Panc1 (cell line): ENCODE results near the gene COL6A3. TPM values are rescaled to one million over a fixed set of nuclear protein-coding genes. Genes with fewer than 3 reads are reported as not detected.

ENCODE experiments used
- ATAC-seq: fragments of 200-7000 bp; cut with Tn5 transposase; 2 replicates; pipeline ENCODE4 v1.9.1; 2020; ENCODE audit warnings: mild to moderate bottlenecking, moderate library complexity
- BruUV-seq: library from RNA; stranded (reverse); fragments of 400-500 nt; replicated peaks from 2 replicates; lab custom pipeline; 2021; lab: Mats Ljungman, UMichigan
- CTCF ChIA-PET: fragments of 300-600 bp; sonication (Branson Sonifier 250); formaldehyde crosslinking; loops from one replicate; lab custom pipeline; 2022; ENCODE audit warnings: antibody characterized with exemption; lab: Charles Lee
- POLR2A ChIA-PET: fragments of 300-600 bp; sonication (Branson Sonifier 250); formaldehyde crosslinking; loops from one replicate; lab custom pipeline; 2022; ENCODE audit warnings: antibody characterized with exemption; lab: Charles Lee
- DNase-seq: peaks from one replicate; pipeline ENCODE4 v3.0.0-alpha.2; 2010; ENCODE audit warnings: low read depth, low spot score
- H3K27ac ChIP-seq: 2 replicates; pipeline ENCODE4 v1.5.1; 2011; ENCODE audit warnings: mild to moderate bottlenecking, low read length, inconsistent platforms
- H3K27me3 ChIP-seq: fragments of 200-500 bp; sonication (Bioruptor generic); 2 replicates; pipeline ENCODE4 v1.6.0; 2014; ENCODE audit warnings: low read length, inconsistent platforms; ENCODE audit not compliant: control insufficient read depth, insufficient read depth
- H3K36me3 ChIP-seq: fragments of 200-500 bp; sonication (Bioruptor generic); 2 replicates; pipeline ENCODE4 v1.5.1; 2014; ENCODE audit warnings: inconsistent platforms, mild to moderate bottlenecking, low read length, moderate library complexity; ENCODE audit not compliant: control insufficient read depth, insufficient read depth
- H3K4me1 ChIP-seq: 2 replicates; pipeline ENCODE4 v1.5.1; 2011; ENCODE audit warnings: inconsistent platforms, mild to moderate bottlenecking, low read length, moderate library complexity; ENCODE audit not compliant: control insufficient read depth, insufficient read depth
- H3K4me3 ChIP-seq, 2 experiments: 2 replicates each; pipeline ENCODE4 v1.5.1; 2011 to 2012; ENCODE audit warnings: low read depth in 2 of 2, low read length in 2 of 2, mild to moderate bottlenecking in 2 of 2, inconsistent platforms in 1 of 2, moderate library complexity in 1 of 2
- H3K9me3 ChIP-seq: fragments of 200-500 bp; sonication (Bioruptor generic); 2 replicates; pipeline ENCODE4 v1.5.1; 2014; ENCODE audit warnings: low read depth, mild to moderate bottlenecking, inconsistent platforms, low read length, moderate library complexity; ENCODE audit not compliant: control insufficient read depth, insufficient read depth
- POLR2AphosphoS5 ChIP-seq: IDR thresholded peaks from 2 replicates; pipeline ENCODE4 v1.6.1; 2012; ENCODE audit warnings: mild to moderate bottlenecking, low read depth, low read length, moderate library complexity
- SIN3A ChIP-seq: IDR thresholded peaks from 2 replicates; pipeline ENCODE4 v1.6.1; 2012; ENCODE audit warnings: low read depth, mild to moderate bottlenecking, low read length, moderate library complexity, borderline replicate concordance; ENCODE audit not compliant: insufficient read depth
- TCF7L2 ChIP-seq: IDR thresholded peaks from 2 replicates; pipeline ENCODE4 v1.6.1; 2011; ENCODE audit warnings: mild to moderate bottlenecking, low read depth, low read length, inconsistent platforms
- in situ Hi-C: cut with HindIII; loops from 2 replicates; pipeline ENCODE4 v1.10.0; 2016; ENCODE audit warnings: low sequenced_read_pairs, low pct_unique_long_range_greater_than_20kb
- intact Hi-C: fragments of 100-400 bp; cut with micrococcal nuclease; formaldehyde crosslinking; loops from one replicate; pipeline ENCODE4 v1.10.0; 2022; ENCODE audit not compliant: unreplicated experiment
- total RNA-seq: library from RNA; stranded (reverse); gene quantifications from one replicate; pipeline ENCODE4 v1.2.1, GENCODE V29; 2021; ENCODE audit not compliant: unreplicated experiment
- TF ChIP-seq, protein P1 (sequence below): fragments of 450-650 bp; IDR thresholded peaks from 2 replicates; pipeline ENCODE4 v1.5.1; 2017; ENCODE audit warnings: mild to moderate bottlenecking
- TF ChIP-seq, protein P2 (sequence below), 2 experiments: IDR thresholded peaks; 2 replicates each; pipeline ENCODE4 v1.6.1; 2011 to 2012; ENCODE audit warnings: low read depth in 2 of 2, control low read depth in 1 of 2, low read length in 1 of 2, mild to moderate bottlenecking in 1 of 2, moderate library complexity in 1 of 2; ENCODE audit not compliant: insufficient read depth in 1 of 2

Gene COL6A3
- total RNA-seq, 1 experiment from 2014 or later, result 0.69 TPM

DNA sequence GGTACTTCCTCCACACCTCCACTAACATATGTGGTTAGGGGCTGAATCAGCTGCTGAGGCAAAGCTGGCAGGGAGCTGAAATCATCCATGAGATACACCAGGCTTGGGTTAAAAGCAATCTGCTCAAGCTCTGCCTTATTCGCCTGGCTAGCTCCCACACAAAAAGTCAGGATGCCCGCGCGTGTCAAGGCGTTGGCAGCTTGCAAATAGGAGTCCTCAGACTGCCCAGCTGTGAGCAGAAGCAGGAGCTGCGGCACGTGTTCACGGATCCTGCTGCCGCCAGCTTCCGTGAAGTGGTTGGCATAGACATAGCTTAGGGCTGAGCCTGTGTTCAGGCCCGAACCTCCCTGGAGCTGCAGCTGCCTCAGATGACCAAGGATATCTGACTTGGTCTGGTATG lies 35.3 kb downstream of the COL6A3 start:
- intact Hi-C loops (no loop called here), in situ Hi-C loops (no loop called here)
- ATAC-seq, result no peak
- Histone ChIP-seq H3K4me3 (no peak overlapping the region), H3K36me3 (no peaks in the 10 kb centered on the region), H3K27me3 (no peaks in the 10 kb centered on the region), H3K9me3 (no peaks in the 10 kb centered on the region), H3K27ac (no peak overlapping the region), H3K4me1 (no peaks in the 10 kb centered on the region)
- POLR2A ChIA-PET, result no interaction called here
- CTCF ChIA-PET, result no interaction called here
- DNase-seq, result no peak
- TF ChIP-seq POLR2AphosphoS5 (no peak), SIN3A (no peak), TCF7L2 (no peak)
- TF ChIP-seq, protein P1, sequence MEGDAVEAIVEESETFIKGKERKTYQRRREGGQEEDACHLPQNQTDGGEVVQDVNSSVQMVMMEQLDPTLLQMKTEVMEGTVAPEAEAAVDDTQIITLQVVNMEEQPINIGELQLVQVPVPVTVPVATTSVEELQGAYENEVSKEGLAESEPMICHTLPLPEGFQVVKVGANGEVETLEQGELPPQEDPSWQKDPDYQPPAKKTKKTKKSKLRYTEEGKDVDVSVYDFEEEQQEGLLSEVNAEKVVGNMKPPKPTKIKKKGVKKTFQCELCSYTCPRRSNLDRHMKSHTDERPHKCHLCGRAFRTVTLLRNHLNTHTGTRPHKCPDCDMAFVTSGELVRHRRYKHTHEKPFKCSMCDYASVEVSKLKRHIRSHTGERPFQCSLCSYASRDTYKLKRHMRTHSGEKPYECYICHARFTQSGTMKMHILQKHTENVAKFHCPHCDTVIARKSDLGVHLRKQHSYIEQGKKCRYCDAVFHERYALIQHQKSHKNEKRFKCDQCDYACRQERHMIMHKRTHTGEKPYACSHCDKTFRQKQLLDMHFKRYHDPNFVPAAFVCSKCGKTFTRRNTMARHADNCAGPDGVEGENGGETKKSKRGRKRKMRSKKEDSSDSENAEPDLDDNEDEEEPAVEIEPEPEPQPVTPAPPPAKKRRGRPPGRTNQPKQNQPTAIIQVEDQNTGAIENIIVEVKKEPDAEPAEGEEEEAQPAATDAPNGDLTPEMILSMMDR, result no peak
- TF ChIP-seq, protein P2, sequence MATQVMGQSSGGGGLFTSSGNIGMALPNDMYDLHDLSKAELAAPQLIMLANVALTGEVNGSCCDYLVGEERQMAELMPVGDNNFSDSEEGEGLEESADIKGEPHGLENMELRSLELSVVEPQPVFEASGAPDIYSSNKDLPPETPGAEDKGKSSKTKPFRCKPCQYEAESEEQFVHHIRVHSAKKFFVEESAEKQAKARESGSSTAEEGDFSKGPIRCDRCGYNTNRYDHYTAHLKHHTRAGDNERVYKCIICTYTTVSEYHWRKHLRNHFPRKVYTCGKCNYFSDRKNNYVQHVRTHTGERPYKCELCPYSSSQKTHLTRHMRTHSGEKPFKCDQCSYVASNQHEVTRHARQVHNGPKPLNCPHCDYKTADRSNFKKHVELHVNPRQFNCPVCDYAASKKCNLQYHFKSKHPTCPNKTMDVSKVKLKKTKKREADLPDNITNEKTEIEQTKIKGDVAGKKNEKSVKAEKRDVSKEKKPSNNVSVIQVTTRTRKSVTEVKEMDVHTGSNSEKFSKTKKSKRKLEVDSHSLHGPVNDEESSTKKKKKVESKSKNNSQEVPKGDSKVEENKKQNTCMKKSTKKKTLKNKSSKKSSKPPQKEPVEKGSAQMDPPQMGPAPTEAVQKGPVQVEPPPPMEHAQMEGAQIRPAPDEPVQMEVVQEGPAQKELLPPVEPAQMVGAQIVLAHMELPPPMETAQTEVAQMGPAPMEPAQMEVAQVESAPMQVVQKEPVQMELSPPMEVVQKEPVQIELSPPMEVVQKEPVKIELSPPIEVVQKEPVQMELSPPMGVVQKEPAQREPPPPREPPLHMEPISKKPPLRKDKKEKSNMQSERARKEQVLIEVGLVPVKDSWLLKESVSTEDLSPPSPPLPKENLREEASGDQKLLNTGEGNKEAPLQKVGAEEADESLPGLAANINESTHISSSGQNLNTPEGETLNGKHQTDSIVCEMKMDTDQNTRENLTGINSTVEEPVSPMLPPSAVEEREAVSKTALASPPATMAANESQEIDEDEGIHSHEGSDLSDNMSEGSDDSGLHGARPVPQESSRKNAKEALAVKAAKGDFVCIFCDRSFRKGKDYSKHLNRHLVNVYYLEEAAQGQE (IDR thresholded peaks at IDR 0.05; ENCODE audit: insufficient read depth in 1 of 2, low read depth in 2 of 2, low read length in 1 of 2), result no peak
- no TSS peak for BruUV-seq

DNA sequence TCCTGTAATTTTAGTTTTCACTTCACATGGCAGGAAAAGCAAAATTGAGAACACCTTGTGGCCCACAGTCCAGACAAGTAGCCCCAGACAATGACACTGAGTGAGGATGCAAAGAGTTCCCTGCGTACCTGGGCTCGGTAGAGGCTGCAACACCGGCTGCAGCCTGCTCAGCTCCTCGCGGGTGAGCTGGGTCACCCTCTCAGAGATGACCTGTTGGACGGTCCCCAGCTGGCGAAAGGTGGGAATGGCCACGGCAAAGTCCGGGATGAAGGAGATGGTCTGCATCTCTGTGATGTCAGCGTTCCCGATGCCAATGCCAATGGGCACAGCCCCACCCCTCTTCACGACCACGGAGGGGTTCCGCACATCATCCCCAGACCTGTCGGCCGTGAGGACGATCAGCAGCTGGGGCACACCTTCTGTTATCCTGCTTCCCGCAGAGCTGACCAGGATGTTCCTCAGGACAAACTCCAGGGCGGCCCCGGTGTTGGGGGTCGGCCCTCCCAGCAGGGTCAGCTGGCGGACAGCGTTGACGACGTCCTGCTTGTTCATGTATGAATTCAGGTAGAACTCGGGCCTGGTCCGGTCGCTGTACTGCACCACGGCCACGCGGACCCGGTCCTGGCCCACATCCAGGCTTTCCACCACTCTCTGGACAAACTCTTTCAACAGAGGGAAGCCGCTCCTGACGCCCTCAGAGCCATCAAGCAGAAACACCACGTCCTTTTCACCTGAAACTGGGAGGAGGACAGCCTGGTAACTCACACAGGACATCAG lies 39.5 kb downstream of the COL6A3 start:
- intact Hi-C loops, result no loop called here
- no TSS peak for BruUV-seq
- no peaks in the 10 kb centered on the region for H3K36me3 ChIP-seq
- in situ Hi-C loops, result no loop called here
- H3K4me3 ChIP-seq, result no peak overlapping the region
- H3K27me3 ChIP-seq, result no peaks in the 10 kb centered on the region
- TF ChIP-seq TCF7L2 (no peak), SIN3A (no peak), POLR2AphosphoS5 (no peak)
- TF ChIP-seq, protein P2 (IDR thresholded peaks at IDR 0.05; ENCODE audit: insufficient read depth in 1 of 2, low read depth in 2 of 2, low read length in 1 of 2), result no peak
- TF ChIP-seq, protein P1, result no peak
- no peak for ATAC-seq
- CTCF ChIA-PET, result no interaction called here
- H3K9me3 ChIP-seq, result no peaks in the 10 kb centered on the region
- H3K27ac ChIP-seq, result no peak overlapping the region
- no peak for DNase-seq
- POLR2A ChIA-PET, result no interaction called here
- no peaks in the 10 kb centered on the region for H3K4me1 ChIP-seq
